Measurements from ENCODE around the gene DIAPH3. TPM values are rescaled to one million over a fixed set of nuclear protein-coding genes. Genes with fewer than 3 reads are reported as not detected.

Gene DIAPH3
- total and polyA plus RNA-seq, 10 donors, result 0.07 to 4.1 (median 1.4) TPM

DNA sequence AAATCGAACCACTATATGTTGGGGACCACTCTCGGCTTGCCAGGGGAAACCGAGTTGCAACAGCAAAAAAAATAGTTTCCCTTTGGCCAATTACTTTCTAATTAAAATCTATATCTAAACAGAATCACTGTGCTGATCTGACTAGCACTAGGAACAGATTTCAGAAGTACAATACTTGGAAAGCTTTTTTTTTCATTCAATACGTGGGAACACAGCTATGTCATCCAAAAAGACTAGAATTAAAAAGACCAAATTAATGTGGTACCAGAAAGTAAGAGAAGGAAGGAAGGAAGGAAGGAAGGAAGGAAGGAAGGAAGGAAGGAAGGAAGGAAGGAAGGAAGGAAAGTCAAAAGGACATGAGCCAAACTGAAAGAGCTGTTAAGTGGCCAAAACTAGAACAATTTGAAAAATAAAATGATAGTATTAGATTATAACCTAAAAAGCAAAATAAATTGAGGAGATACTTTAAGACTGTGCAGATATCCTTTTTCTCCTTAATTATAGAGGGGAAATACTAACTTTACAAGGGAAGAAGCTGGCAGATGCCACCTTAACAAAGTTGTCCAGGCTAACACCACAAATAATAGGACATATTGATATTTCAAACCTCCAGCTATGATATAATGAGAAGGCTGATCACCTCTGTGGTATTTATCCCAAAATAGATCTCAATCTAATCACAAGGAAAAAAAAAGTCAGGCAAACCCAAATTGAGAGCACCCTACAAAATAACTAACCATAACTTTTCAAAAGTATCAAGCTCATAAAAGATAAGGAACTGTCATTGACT lies 63.9 kb downstream of the DIAPH3 start:
- no peak overlapping the region for H3K4me3 ChIP-seq
- TF ChIP-seq CTCF (IDR thresholded peaks at IDR 0.05 in 8 of 11, conservative IDR thresholded peaks at IDR 0.05 in 3 of 11) (no peak), POLR2AphosphoS5 (IDR thresholded peaks at IDR 0.05) (no peak), POLR2A (IDR thresholded peaks at IDR 0.05) (no peak)
- H3K36me3 ChIP-seq, result no peaks in the 10 kb centered on the region
- no peaks in the 10 kb centered on the region for H3K9me3 ChIP-seq
- H3K4me1 ChIP-seq, result no peaks in the 10 kb centered on the region
- WGBS, 5 donors, result 91 to 97% (median 94%) methylated on average over 4 of the region's 4 CpGs
- no peak for DNase-seq
- peaks cover 0 to 3% (median 0%) of the 10 kb centered on the region in 7 donors for H3K27me3 ChIP-seq (replicated peaks in 1 of 7)
- H3K27ac ChIP-seq, result no peak overlapping the region
- intact Hi-C loops (cut with DNase I; ENCODE audit: low total_unique reads), result no loop called here

- no peak overlapping the region for H3K4me3 ChIP-seq
- intact Hi-C loops (cut with DNase I; ENCODE audit: low total_unique reads), result no loop called here
- H3K4me1 ChIP-seq, result no peaks in the 10 kb centered on the region
- 93 to 98% (median 95%) methylated on average over 2 of the region's 2 CpGs for WGBS, 5 donors
- peaks cover 0 to 3% (median 0%) of the 10 kb centered on the region in 7 donors for H3K27me3 ChIP-seq (replicated peaks in 1 of 7)
- no peaks in the 10 kb centered on the region for H3K36me3 ChIP-seq
- H3K27ac ChIP-seq, result no peak overlapping the region
- no peaks in the 10 kb centered on the region for H3K9me3 ChIP-seq
- no peak for DNase-seq
- TF ChIP-seq POLR2AphosphoS5 (IDR thresholded peaks at IDR 0.05), result no peak
- no peak for TF ChIP-seq POLR2A (IDR thresholded peaks at IDR 0.05)
- TF ChIP-seq CTCF (IDR thresholded peaks at IDR 0.05 in 8 of 11, conservative IDR thresholded peaks at IDR 0.05 in 3 of 11), result no peak
Measured at GRCh38 chr13:60095300-60095699, 68.4 kb downstream of the DIAPH3 start.

GRCh38 chr13:60094385-60095088 lies 69.2 kb downstream of the DIAPH3 start:
- Histone ChIP-seq H3K4me3 (no peak overlapping the region), H3K36me3 (no peaks in the 10 kb centered on the region), H3K9me3 (no peaks in the 10 kb centered on the region), H3K27ac (no peak overlapping the region), H3K27me3 (replicated peaks in 1 of 7) (peaks cover 0 to 3% (median 0%) of the 10 kb centered on the region in 7 donors), H3K4me1 (no peaks in the 10 kb centered on the region)
- WGBS, 5 donors, result 73 to 98% (median 93%) methylated on average over 8 of the region's 8 CpGs
- no peak for TF ChIP-seq CTCF (IDR thresholded peaks at IDR 0.05 in 8 of 11, conservative IDR thresholded peaks at IDR 0.05 in 3 of 11)
- no peak for TF ChIP-seq POLR2AphosphoS5 (IDR thresholded peaks at IDR 0.05)
- TF ChIP-seq POLR2A (IDR thresholded peaks at IDR 0.05), result no peak
- DNase-seq, result no peak
- intact Hi-C loops (cut with DNase I; ENCODE audit: low total_unique reads), result no loop called here

DNA sequence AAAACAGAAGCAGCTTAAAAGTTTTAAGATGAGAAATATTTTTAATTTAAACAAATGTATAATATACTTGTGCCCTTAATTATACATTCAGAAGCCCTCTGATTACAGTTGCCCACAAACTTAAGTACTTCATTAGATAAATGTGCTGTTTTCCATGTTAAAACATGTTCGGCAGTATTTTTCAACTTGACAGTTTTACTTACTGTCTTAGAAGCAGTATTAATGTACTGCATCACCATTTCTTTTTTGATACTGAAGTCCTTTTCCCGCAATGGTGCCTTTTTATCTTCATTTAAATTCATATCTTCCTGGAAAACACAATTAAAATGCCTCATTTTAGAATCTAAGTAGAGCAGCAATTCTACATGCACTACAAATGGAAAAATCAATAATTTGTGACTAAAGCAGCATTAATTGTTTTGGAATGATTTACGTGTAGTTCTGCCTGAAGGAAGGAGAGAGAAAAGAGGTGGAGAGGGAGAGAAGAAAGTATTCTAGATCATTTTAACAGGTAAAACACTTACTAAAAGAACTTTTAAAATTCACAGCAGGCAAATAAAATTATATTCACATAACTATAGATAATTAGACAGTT lies 70.2 kb downstream of the DIAPH3 start:
- no peak for DNase-seq
- H3K27me3 ChIP-seq (replicated peaks in 1 of 7), result peaks cover 0 to 3% (median 0%) of the 10 kb centered on the region in 7 donors
- H3K4me1 ChIP-seq, result no peaks in the 10 kb centered on the region
- intact Hi-C loops (cut with DNase I; ENCODE audit: low total_unique reads), result no loop called here
- no peak overlapping the region for H3K27ac ChIP-seq
- WGBS, 5 donors, result 89 to 97% (median 93%) methylated on average over 3 of the region's 3 CpGs
- TF ChIP-seq CTCF (IDR thresholded peaks at IDR 0.05 in 8 of 11, conservative IDR thresholded peaks at IDR 0.05 in 3 of 11), result no peak
- TF ChIP-seq POLR2AphosphoS5 (IDR thresholded peaks at IDR 0.05), result no peak
- TF ChIP-seq POLR2A (IDR thresholded peaks at IDR 0.05), result no peak
- no peaks in the 10 kb centered on the region for H3K9me3 ChIP-seq
- H3K36me3 ChIP-seq, result no peaks in the 10 kb centered on the region
- H3K4me3 ChIP-seq, result no peak overlapping the region

Data from spleen (tissue), 11 donors.